Forelimb muscle (tissue), 1 donor: Measurements from ENCODE around the gene TSC2. TPM values are rescaled to one million over a fixed set of nuclear protein-coding genes. Genes with fewer than 3 reads are reported as not detected.

ENCODE experiments used
- DNase-seq: peaks from one replicate; pipeline ENCODE4 v3.0.0-alpha.2; 2013; ENCODE audit warnings: low read depth
- polyA plus RNA-seq: library from polyadenylated mRNA; unstranded; fragments of 120-200 nt; gene quantifications from one replicate; pipeline ENCODE4 v1.2.1, GENCODE V29; 2013; ENCODE audit not compliant: insufficient read length

TSC2 gene
- polyA plus RNA-seq, result 70.4 TPM

- DNase-seq, result peak; percentile 92
These were observed at the start of gene TSC2, which contains the start of gene NTHL1 for GRCh38 chr16:2047330-2048115. TSC2 (plus strand) TSS chr16:2047985; CDS start chr16:2048616, 631 bp downstream. NTHL1 (minus strand) TSS chr16:2047834; CDS start chr16:2047823, 11 bp downstream.

- no peak for DNase-seq
These were observed 49.4 kb upstream of the TSC2 start for GRCh38 chr16:1998360-1998835.

- no peak for DNase-seq
These were observed 48.7 kb upstream of the TSC2 start for GRCh38 chr16:1998852-1999801.

GRCh38 chr16:1999866-2000514 lies 47.8 kb upstream of the TSC2 start:
- DNase-seq, result no peak

GRCh38 chr16:2001035-2001434 lies 46.8 kb upstream of the TSC2 start:
- DNase-seq, result no peak

- no peak for DNase-seq
These were observed 46.1 kb upstream of the TSC2 start for GRCh38 chr16:2001456-2002355.

GRCh38 chr16:2002406-2003230 lies 45.2 kb upstream of the TSC2 start:
- no peak for DNase-seq

GRCh38 chr16:2003231-2003826 lies 44.5 kb upstream of the TSC2 start:
- DNase-seq, result no peak

- DNase-seq, result peak; percentile 39
These were observed 43.8 kb upstream of the TSC2 start for GRCh38 chr16:2003827-2004641.

- no peak for DNase-seq
These were observed 42.8 kb upstream of the TSC2 start for GRCh38 chr16:2004795-2005517.

- DNase-seq, result no peak
These were observed 42.1 kb upstream of the TSC2 start for GRCh38 chr16:2005646-2006045.

GRCh38 chr16:2006317-2006716 lies 41.5 kb upstream of the TSC2 start:
- no peak for DNase-seq

GRCh38 chr16:2007081-2007836 lies 40.5 kb upstream of the TSC2 start:
- DNase-seq, result no peak

GRCh38 chr16:2008009-2008526 lies 39.7 kb upstream of the TSC2 start:
- no peak for DNase-seq

- no peak for DNase-seq
These were observed 39.1 kb upstream of the TSC2 start for GRCh38 chr16:2008631-2009163.

GRCh38 chr16:2009164-2009711 lies 38.5 kb upstream of the TSC2 start:
- DNase-seq, result no peak
